ENCODE measurements around the gene ARID1B.

GRCh38 chr6:157258878-157259277 lies 481.7 kb downstream of the ARID1B start:
- TF ChIP-seq CTCF (conservative IDR thresholded peaks at IDR 0.05; ENCODE audit: low read length) = no peak
- TF ChIP-seq EZH2phosphoT487 (IDR thresholded peaks at IDR 0.05; ENCODE audit: borderline replicate concordance, low read depth, low read length) = no peak

All from OCI-LY7 (cell line).